OCI-LY7 (cell line): ENCODE measurements around the gene DPYD. TPM values are rescaled to one million over a fixed set of nuclear protein-coding genes. Genes with fewer than 3 reads are reported as not detected.

Experiments used
- BruUV-seq: library from RNA; stranded (reverse); fragments of 400-500 nt; replicated peaks from 2 replicates; lab custom pipeline; 2021; lab: Mats Ljungman, UMichigan
- CTCF ChIA-PET: fragments of 300-600 bp; sonication (Branson Sonifier 250); formaldehyde crosslinking; loops from one replicate; lab custom pipeline; 2022; ENCODE audit warnings: antibody characterized with exemption; ENCODE audit not compliant: unreplicated experiment; lab: Charles Lee
- POLR2A ChIA-PET: fragments of 300-600 bp; sonication (Branson Sonifier 250); formaldehyde crosslinking; loops from one replicate; lab custom pipeline; 2022; ENCODE audit warnings: antibody characterized with exemption; lab: Charles Lee
- DNase-seq: peaks from one replicate; pipeline ENCODE4 v3.0.0-alpha.2; 2015; ENCODE audit warnings: low spot score
- H2AFZ ChIP-seq: fragments of 200-600 bp; sonication (generic), shearing (Covaris generic); 2 replicates; pipeline ENCODE4 v1.6.1; 2014; ENCODE audit warnings: mild to moderate bottlenecking, antibody characterized with exemption, low read length, moderate library complexity
- H3K27ac ChIP-seq: fragments of 200-600 bp; sonication (generic); 2 replicates; pipeline ENCODE4 v1.5.1; 2014; ENCODE audit warnings: mixed run types, low read depth, mild to moderate bottlenecking, moderate library complexity, low read length, inconsistent platforms; ENCODE audit not compliant: poor library complexity, severe bottlenecking
- H3K36me3 ChIP-seq: fragments of 200-600 bp; sonication (generic); 2 replicates; pipeline ENCODE4 v1.6.1; 2014; ENCODE audit warnings: mild to moderate bottlenecking, antibody characterized with exemption, low read length, moderate library complexity, mixed read lengths; ENCODE audit not compliant: insufficient read depth
- H3K4me1 ChIP-seq: fragments of 200-600 bp; sonication (generic); 2 replicates; pipeline ENCODE4 v1.5.1; 2014; ENCODE audit warnings: mild to moderate bottlenecking, low read length; ENCODE audit not compliant: insufficient read depth, poor library complexity, severe bottlenecking
- H3K4me2 ChIP-seq: fragments of 200-600 bp; sonication (generic); 2 replicates; pipeline ENCODE4 v1.6.1; 2014; ENCODE audit warnings: mild to moderate bottlenecking, low read length
- H3K4me3 ChIP-seq: fragments of 200-600 bp; sonication (generic); 2 replicates; pipeline ENCODE4 v1.5.1; 2014; ENCODE audit warnings: mild to moderate bottlenecking, low read depth, low read length; ENCODE audit not compliant: poor library complexity, severe bottlenecking
- H3K79me2 ChIP-seq: fragments of 200-600 bp; sonication (generic); 2 replicates; pipeline ENCODE4 v1.6.1; 2016; ENCODE audit warnings: low read depth, mild to moderate bottlenecking, low read length, moderate library complexity, mixed read lengths; ENCODE audit not compliant: insufficient read depth
- H3K9me2 ChIP-seq: fragments of 200-600 bp; sonication (generic); 2 replicates; pipeline ENCODE4 v1.6.1; 2016; ENCODE audit warnings: mild to moderate bottlenecking, low read length, mixed read lengths; ENCODE audit not compliant: insufficient read depth
- H3K9me3 ChIP-seq: fragments of 200-600 bp; sonication (generic); 2 replicates; pipeline ENCODE4 v1.6.1; 2014; ENCODE audit warnings: mild to moderate bottlenecking, mixed run types, low read length, mixed read lengths
- H4K20me1 ChIP-seq: fragments of 200-600 bp; sonication (generic); 2 replicates; pipeline ENCODE4 v1.6.1; 2014; ENCODE audit warnings: mild to moderate bottlenecking, antibody characterized with exemption, low read length, moderate library complexity, mixed read lengths; ENCODE audit not compliant: insufficient read depth
- CTCF ChIP-seq: fragments of 200-600 bp; sonication (generic); conservative IDR thresholded peaks from 2 replicates; pipeline ENCODE4 v1.5.1; 2014; ENCODE audit warnings: mild to moderate bottlenecking, antibody characterized with exemption, low read length, moderate library complexity, mixed read lengths
- EZH2phosphoT487 ChIP-seq: fragments of 200-600 bp; sonication (generic); IDR thresholded peaks from 2 replicates; pipeline ENCODE4 v1.6.1; 2018; ENCODE audit warnings: low read depth, borderline replicate concordance, mild to moderate bottlenecking, mixed run types, antibody characterized with exemption, low read length, moderate library complexity, mixed read lengths
- intact Hi-C: fragments of 100-400 bp; cut with micrococcal nuclease; formaldehyde crosslinking; loops from one replicate; pipeline ENCODE4 v1.10.0; 2022; ENCODE audit not compliant: unreplicated experiment
- total RNA-seq, 2 experiments: library from RNA; depleted of rRNA in 1 of 2; stranded (reverse); fragments of >200 nt in 1 of 2; shearing (Covaris generic) in 1 of 2; gene quantifications; 2 replicates each; pipeline ENCODE4 v1.2.3, GENCODE V29; 2014 to 2022

Gene DPYD
- total RNA-seq, 2 experiments from 2014 or later: 5.5 to 13.4 TPM

- Histone ChIP-seq H3K4me2 (no peak overlapping the region), H3K4me1 (no peaks in the 10 kb centered on the region), H3K27ac (no peak overlapping the region), H3K79me2 (no peaks in the 10 kb centered on the region), H3K4me3 (no peak overlapping the region), H2AFZ (no peak overlapping the region), H3K36me3 (no peaks in the 10 kb centered on the region), H3K9me2 (no peaks in the 10 kb centered on the region), H3K9me3 (no peaks in the 10 kb centered on the region), H4K20me1 (no peaks in the 10 kb centered on the region)
- intact Hi-C loops: no loop called here
- DNase-seq: no peak
- CTCF ChIA-PET: no interaction called here
- POLR2A ChIA-PET: interaction anchor here (1.0 to 1.1 kb wide), 2 partner anchors 9 to 13 kb away, joined by 3 to 4 read pairs; no protein-coding TSS in a partner anchor
- TF ChIP-seq CTCF (no peak), EZH2phosphoT487 (no peak)
- BruUV-seq: no TSS peak
Measured at GRCh38 chr1:97334454-97334853, 586.4 kb downstream of the DPYD start.

GRCh38 chr1:97332716-97333115 lies 588.1 kb downstream of the DPYD start:
- Histone ChIP-seq H3K27ac (no peak overlapping the region), H3K4me2 (no peak overlapping the region), H3K4me3 (no peak overlapping the region), H3K4me1 (no peaks in the 10 kb centered on the region), H3K9me2 (no peaks in the 10 kb centered on the region), H3K9me3 (no peaks in the 10 kb centered on the region), H3K36me3 (no peaks in the 10 kb centered on the region), H3K79me2 (no peaks in the 10 kb centered on the region), H4K20me1 (no peaks in the 10 kb centered on the region), H2AFZ (no peak overlapping the region)
- POLR2A ChIA-PET: interaction anchor here (0.7 kb wide), 1 partner anchor 20 kb away, joined by 3 read pairs; no protein-coding TSS in a partner anchor
- intact Hi-C loops: no loop called here
- no peak for DNase-seq
- TF ChIP-seq CTCF (no peak), EZH2phosphoT487 (no peak)
- CTCF ChIA-PET: no interaction called here
- no TSS peak for BruUV-seq

GRCh38 chr1:97331165-97331564 lies 589.7 kb downstream of the DPYD start:
- CTCF ChIA-PET: no interaction called here
- H4K20me1 ChIP-seq: no peaks in the 10 kb centered on the region
- H3K4me1 ChIP-seq: no peaks in the 10 kb centered on the region
- no peaks in the 10 kb centered on the region for H3K79me2 ChIP-seq
- POLR2A ChIA-PET: no interaction called here
- H2AFZ ChIP-seq: no peak overlapping the region
- no TSS peak for BruUV-seq
- no peak for TF ChIP-seq CTCF
- no peak for TF ChIP-seq EZH2phosphoT487
- peak; percentile 18 for DNase-seq
- H3K4me2 ChIP-seq: no peak overlapping the region
- no peak overlapping the region for H3K27ac ChIP-seq
- H3K36me3 ChIP-seq: no peaks in the 10 kb centered on the region
- intact Hi-C loops: no loop called here
- no peaks in the 10 kb centered on the region for H3K9me2 ChIP-seq
- H3K4me3 ChIP-seq: no peak overlapping the region
- no peaks in the 10 kb centered on the region for H3K9me3 ChIP-seq
